Measurements from ENCODE around the gene CYBA. TPM values are rescaled to one million over a fixed set of nuclear protein-coding genes. Genes with fewer than 3 reads are reported as not detected.

CYBA gene
- total RNA-seq, 5 donors from 2014 or later (not counting 1 experiment from before 2014, with no cell fraction given) = 271 to 456 (median 403) TPM

GRCh38 chr16:88649924-88650748 lies 717 bp downstream of the CYBA start:
- H3K27ac ChIP-seq (ENCODE audit: low read length) = peak overlapping the region; percentile 91
- DNase-seq (peak in 15 of 35 experiments; percentile 19 to 55 (median 39)), ATAC-seq (replicated peaks in 1 of 4) (peak; percentile 14 to 39 (median 24))
- H3K4me3 ChIP-seq (ENCODE audit: control insufficient read depth in 1 of 2, extremely low read depth in 1 of 2, low read length in 1 of 2) = peak overlapping the region; percentile 86 to 90
- POLR2A ChIA-PET = interaction anchor here in 1 of 2 donors (0.6 to 1.3 kb wide), 2 partner anchors 30 to 62 kb away, joined by 3 to 7 read pairs; no protein-coding TSS in a partner anchor
- H3K4me1 ChIP-seq (ENCODE audit: control insufficient read depth in 1 of 2, extremely low read depth in 1 of 2, insufficient read depth in 2 of 2, low read length in 2 of 2) = peaks cover 7 to 80% of the 10 kb centered on the region in 2 experiments
- no peaks in the 10 kb centered on the region for H3K9me3 ChIP-seq
- H3K4me1 Mint-ChIP-seq = peaks cover 14 to 23% (median 16%) of the 10 kb centered on the region in 3 donors
- H3K36me3 ChIP-seq (ENCODE audit: control insufficient read depth in 2 of 2, extremely low read depth in 1 of 2, insufficient read depth in 1 of 2, low read length in 1 of 2) = peaks cover 5 to 33% of the 10 kb centered on the region in 2 donors
- no peaks in the 10 kb centered on the region for H3K9me3 Mint-ChIP-seq
- peak overlapping the region; percentile 84 to 91 (median 87) for H3K4me3 Mint-ChIP-seq
- peaks cover 13% of the 10 kb centered on the region for H3K36me3 Mint-ChIP-seq
- H3K27me3 Mint-ChIP-seq = no peaks in the 10 kb centered on the region
- H3K27ac Mint-ChIP-seq = peak overlapping the region; percentile 86 to 90
- no peaks in the 10 kb centered on the region for H3K27me3 ChIP-seq (replicated peaks in 1 of 2; ENCODE audit: control insufficient read depth in 2 of 2, extremely low read depth in 1 of 2, insufficient read depth in 2 of 2, low read length in 1 of 2)
- CTCF ChIA-PET = no interaction called here
- 20% methylated on average over 25 of the region's 37 CpGs for WGBS (ENCODE audit: insufficient coverage)

GRCh38 chr16:88649195-88649923 lies 1.5 kb downstream of the CYBA start:
- Mint-ChIP-seq H3K4me3 (peak overlapping the region; percentile 84 to 91 (median 87)), H3K36me3 (peaks cover 10% of the 10 kb centered on the region), H3K27me3 (no peaks in the 10 kb centered on the region), H3K9me3 (no peaks in the 10 kb centered on the region), H3K27ac (peak overlapping the region; percentile 85 to 88), H3K4me1 (peaks cover 16 to 28% (median 21%) of the 10 kb centered on the region in 3 donors)
- DNase-seq = no peak
- Histone ChIP-seq H3K27me3 (replicated peaks in 1 of 2; ENCODE audit: control insufficient read depth in 2 of 2, extremely low read depth in 1 of 2, insufficient read depth in 2 of 2, low read length in 1 of 2) (no peaks in the 10 kb centered on the region), H3K4me3 (ENCODE audit: control insufficient read depth in 1 of 2, extremely low read depth in 1 of 2, low read length in 1 of 2) (peak overlapping the region; percentile 86 to 90), H3K9me3 (no peaks in the 10 kb centered on the region), H3K4me1 (ENCODE audit: control insufficient read depth in 1 of 2, extremely low read depth in 1 of 2, insufficient read depth in 2 of 2, low read length in 2 of 2) (peaks cover 7 to 78% of the 10 kb centered on the region in 2 experiments), H3K27ac (ENCODE audit: low read length) (peak overlapping the region; percentile 91), H3K36me3 (ENCODE audit: control insufficient read depth in 2 of 2, extremely low read depth in 1 of 2, insufficient read depth in 1 of 2, low read length in 1 of 2) (peaks cover 7 to 31% of the 10 kb centered on the region in 2 donors)
- CTCF ChIA-PET = no interaction called here
- WGBS (ENCODE audit: insufficient coverage) = 84% methylated on average over 19 of the region's 20 CpGs
- POLR2A ChIA-PET = no interaction called here
- no peak for ATAC-seq (replicated peaks in 1 of 4)

GRCh38 chr16:88647178-88648070 lies 3.4 kb downstream of the CYBA start:
- no peak overlapping the region for H3K27ac Mint-ChIP-seq
- Histone ChIP-seq H3K27ac (ENCODE audit: low read length) (no peak overlapping the region), H3K4me3 (ENCODE audit: control insufficient read depth in 1 of 2, extremely low read depth in 1 of 2, low read length in 1 of 2) (no peak overlapping the region), H3K4me1 (ENCODE audit: control insufficient read depth in 1 of 2, extremely low read depth in 1 of 2, insufficient read depth in 2 of 2, low read length in 2 of 2) (peaks cover 7 to 60% of the 10 kb centered on the region in 2 experiments), H3K27me3 (replicated peaks in 1 of 2; ENCODE audit: control insufficient read depth in 2 of 2, extremely low read depth in 1 of 2, insufficient read depth in 2 of 2, low read length in 1 of 2) (no peaks in the 10 kb centered on the region), H3K9me3 (no peaks in the 10 kb centered on the region), H3K36me3 (ENCODE audit: control insufficient read depth in 2 of 2, extremely low read depth in 1 of 2, insufficient read depth in 1 of 2, low read length in 1 of 2) (peaks cover 7 to 38% of the 10 kb centered on the region in 2 donors)
- ATAC-seq (replicated peaks in 1 of 4) (no peak), DNase-seq (no peak)
- 97% methylated on average over 17 of the region's 22 CpGs for whole genome bisulfite sequencing (ENCODE audit: insufficient coverage)
- no peaks in the 10 kb centered on the region for H3K27me3 Mint-ChIP-seq
- peaks cover 10% of the 10 kb centered on the region for H3K36me3 Mint-ChIP-seq
- H3K4me3 Mint-ChIP-seq = no peak overlapping the region
- ChIA-PET POLR2A (no interaction called here), CTCF (no interaction called here)
- H3K4me1 Mint-ChIP-seq = peaks cover 16 to 28% (median 22%) of the 10 kb centered on the region in 3 donors
- no peaks in the 10 kb centered on the region for H3K9me3 Mint-ChIP-seq

- Mint-ChIP-seq H3K9me3 (no peaks in the 10 kb centered on the region), H3K4me3 (no peak overlapping the region), H3K27ac (peak overlapping the region in 1 of 2 donors; percentile 19), H3K27me3 (no peaks in the 10 kb centered on the region), H3K36me3 (peaks cover 10% of the 10 kb centered on the region), H3K4me1 (peaks cover 13 to 29% (median 26%) of the 10 kb centered on the region in 3 donors)
- no peaks in the 10 kb centered on the region for H3K9me3 ChIP-seq
- no peaks in the 10 kb centered on the region for H3K27me3 ChIP-seq (replicated peaks in 1 of 2; ENCODE audit: control insufficient read depth in 2 of 2, extremely low read depth in 1 of 2, insufficient read depth in 2 of 2, low read length in 1 of 2)
- H3K4me1 ChIP-seq (ENCODE audit: control insufficient read depth in 1 of 2, extremely low read depth in 1 of 2, insufficient read depth in 2 of 2, low read length in 2 of 2) = peaks cover 7 to 54% of the 10 kb centered on the region in 2 experiments
- ChIA-PET POLR2A (no interaction called here), CTCF (no interaction called here)
- no peak for DNase-seq
- ATAC-seq (replicated peaks in 1 of 4) = no peak
- H3K27ac ChIP-seq (ENCODE audit: low read length) = no peak overlapping the region
- peaks cover 7 to 38% of the 10 kb centered on the region in 2 donors for H3K36me3 ChIP-seq (ENCODE audit: control insufficient read depth in 2 of 2, extremely low read depth in 1 of 2, insufficient read depth in 1 of 2, low read length in 1 of 2)
- 86% methylated on average over 8 of the region's 28 CpGs for WGBS (ENCODE audit: insufficient coverage)
- H3K4me3 ChIP-seq (ENCODE audit: control insufficient read depth in 1 of 2, extremely low read depth in 1 of 2, low read length in 1 of 2) = no peak overlapping the region
Measured at GRCh38 chr16:88646345-88647034, 4.4 kb downstream of the CYBA start.

GRCh38 chr16:88645941-88646340 lies 4.9 kb downstream of the CYBA start:
- peaks cover 10% of the 10 kb centered on the region for H3K36me3 Mint-ChIP-seq
- Histone ChIP-seq H3K27me3 (replicated peaks in 1 of 2; ENCODE audit: control insufficient read depth in 2 of 2, extremely low read depth in 1 of 2, insufficient read depth in 2 of 2, low read length in 1 of 2) (no peaks in the 10 kb centered on the region), H3K4me3 (ENCODE audit: control insufficient read depth in 1 of 2, extremely low read depth in 1 of 2, low read length in 1 of 2) (no peak overlapping the region), H3K36me3 (ENCODE audit: control insufficient read depth in 2 of 2, extremely low read depth in 1 of 2, insufficient read depth in 1 of 2, low read length in 1 of 2) (peaks cover 7 to 38% of the 10 kb centered on the region in 2 donors), H3K4me1 (ENCODE audit: control insufficient read depth in 1 of 2, extremely low read depth in 1 of 2, insufficient read depth in 2 of 2, low read length in 2 of 2) (peaks cover 5 to 50% of the 10 kb centered on the region in 2 experiments), H3K27ac (ENCODE audit: low read length) (no peak overlapping the region), H3K9me3 (no peaks in the 10 kb centered on the region)
- ChIA-PET POLR2A (no interaction called here), CTCF (no interaction called here)
- peak overlapping the region in 1 of 2 donors; percentile 19 for H3K27ac Mint-ChIP-seq
- no peak for ATAC-seq (replicated peaks in 1 of 4)
- 89% methylated on average over 18 of the region's 23 CpGs for WGBS (ENCODE audit: insufficient coverage)
- H3K4me3 Mint-ChIP-seq = no peak overlapping the region
- no peak for DNase-seq
- peaks cover 9 to 26% (median 24%) of the 10 kb centered on the region in 3 donors for H3K4me1 Mint-ChIP-seq
- no peaks in the 10 kb centered on the region for H3K27me3 Mint-ChIP-seq
- no peaks in the 10 kb centered on the region for H3K9me3 Mint-ChIP-seq
